Endothelial cell of umbilical vein (primary cell): ENCODE measurements around the gene THSD8. TPM values are rescaled to one million over a fixed set of nuclear protein-coding genes. Genes with fewer than 3 reads are reported as not detected.
"Not testable (repeated sequence)": the region's sequence is repeated elsewhere in the genome, so short reads cannot be mapped to it uniquely, and the experiment has no call there.

Source experiments
- BruUV-seq: library from RNA; stranded (reverse); fragments of 400-500 nt; replicated peaks from 2 replicates; lab custom pipeline; 2021; lab: Mats Ljungman, UMichigan
- CTCF ChIA-PET: fragments of 300-600, 350-600 bp; sonication (Branson Sonifier 250); formaldehyde crosslinking; loops from one replicate; lab custom pipeline; 2021; ENCODE audit warnings: antibody characterized with exemption, inconsistent platforms; lab: Charles Lee
- POLR2A ChIA-PET: fragments of 300-600, 350-600 bp; sonication (Branson Sonifier 250); formaldehyde crosslinking; loops from one replicate; lab custom pipeline; 2021; ENCODE audit warnings: antibody characterized with exemption, inconsistent platforms; lab: Charles Lee
- DNase-seq: peaks from one replicate; pipeline ENCODE4 v3.0.0-alpha.2; 2011; ENCODE audit warnings: low read depth, low spot score
- FAIRE-seq: peaks from 2 replicates; lab custom pipeline; 2011; peaks lifted over from hg19 to GRCh38; lab: Jason Lieb, UNC
- H2AFZ ChIP-seq: 2 replicates; pipeline ENCODE4 v1.6.0; 2012; ENCODE audit warnings: low read depth, low read length, control low read depth, inconsistent platforms
- H3K27ac ChIP-seq: 2 replicates; pipeline ENCODE4 v1.5.1; 2011; ENCODE audit warnings: low read depth, mild to moderate bottlenecking, control low read depth, low read length, moderate library complexity; ENCODE audit not compliant: insufficient read depth
- H3K27me3 ChIP-seq, 2 experiments: 2 replicates each; pipeline versions ENCODE4 v1.6.0 to v1.6.1; 2011; ENCODE audit warnings: low read length in 2 of 2, mixed read lengths in 1 of 2; ENCODE audit not compliant: control insufficient read depth in 2 of 2, insufficient read depth in 2 of 2
- H3K36me3 ChIP-seq, 2 experiments: 2 replicates in 1 of 2; 3 replicates in 1 of 2; pipeline ENCODE4 v1.5.1; 2011; ENCODE audit warnings: low read length in 2 of 2, mild to moderate bottlenecking in 1 of 2, moderate library complexity in 1 of 2; ENCODE audit not compliant: control insufficient read depth in 2 of 2, insufficient read depth in 2 of 2; ENCODE audit errors: extremely low read depth in 1 of 2
- H3K4me1 ChIP-seq: 3 replicates; pipeline ENCODE4 v1.5.1; 2011; ENCODE audit warnings: mild to moderate bottlenecking, low read length; ENCODE audit not compliant: control insufficient read depth, insufficient read depth; ENCODE audit errors: extremely low read depth
- H3K4me2 ChIP-seq: 2 replicates; pipeline ENCODE4 v1.6.1; 2011; ENCODE audit warnings: low read length, control low read depth, mixed read lengths; ENCODE audit not compliant: insufficient read depth
- H3K4me3 ChIP-seq, 3 experiments: fragments of 200-600 bp in 1 of 3; sonication (generic), shearing (Covaris generic) in 1 of 3; replicated peaks in 1 of 3; 2 replicates each; pipeline ENCODE4 v1.5.1; 2011 to 2016; ENCODE audit warnings: control low read depth in 3 of 3, low read length in 3 of 3, mild to moderate bottlenecking in 2 of 3, inconsistent platforms in 1 of 3, low read depth in 1 of 3, moderate library complexity in 1 of 3; ENCODE audit not compliant: insufficient read depth in 1 of 3
- H3K79me2 ChIP-seq: 2 replicates; pipeline ENCODE4 v1.6.0; 2012; ENCODE audit warnings: low read length, inconsistent platforms; ENCODE audit not compliant: control insufficient read depth, insufficient read depth
- H3K9ac ChIP-seq: replicated peaks from 2 replicates; pipeline ENCODE3; 2011; ENCODE audit warnings: low read length, control low read depth; ENCODE audit not compliant: insufficient read depth; ENCODE audit errors: extremely low read depth
- H3K9me1 ChIP-seq: replicated peaks from 3 replicates; pipeline ENCODE4 v1.6.0; 2011; ENCODE audit warnings: mild to moderate bottlenecking, low read length; ENCODE audit not compliant: control insufficient read depth, insufficient read depth; ENCODE audit errors: extremely low read depth
- H3K9me3 ChIP-seq: replicated peaks from 2 replicates; pipeline ENCODE4 v1.5.1; 2012; ENCODE audit warnings: low read length, inconsistent platforms; ENCODE audit not compliant: control insufficient read depth, insufficient read depth
- H4K20me1 ChIP-seq: replicated peaks from 2 replicates; pipeline ENCODE3; 2011; ENCODE audit warnings: mild to moderate bottlenecking, low read length; ENCODE audit not compliant: control insufficient read depth, insufficient read depth; ENCODE audit errors: extremely low read depth
- CTCF ChIP-seq, 2 donors: IDR thresholded peaks; 1 replicate in 1 of 2; 2 replicates in 1 of 2; pipeline ENCODE4 v1.5.1; 2011; ENCODE audit warnings: low read length in 2 of 2, mild to moderate bottlenecking in 2 of 2, moderate library complexity in 2 of 2, control low read depth in 1 of 2, inconsistent platforms in 1 of 2, low read depth in 1 of 2; ENCODE audit not compliant: insufficient read depth in 1 of 2; ENCODE audit errors: extremely low read depth in 1 of 2
- EZH2 ChIP-seq: IDR thresholded peaks from 2 replicates; pipeline ENCODE4 v1.6.1; 2012; ENCODE audit warnings: borderline replicate concordance, low read depth, mild to moderate bottlenecking, moderate library complexity, low read length, inconsistent platforms; ENCODE audit not compliant: severe bottlenecking
- FOS ChIP-seq: IDR thresholded peaks from 2 replicates; pipeline ENCODE4 v1.6.1; 2011; ENCODE audit warnings: mild to moderate bottlenecking, low read length, moderate library complexity, borderline replicate concordance; ENCODE audit not compliant: insufficient read depth
- GATA2 ChIP-seq: IDR thresholded peaks from 2 replicates; pipeline ENCODE4 v1.7.0; 2011; ENCODE audit warnings: low read depth, mild to moderate bottlenecking, moderate library complexity, mixed read lengths, low read length; ENCODE audit not compliant: insufficient read length, insufficient read depth
- JUN ChIP-seq: IDR thresholded peaks from 2 replicates; pipeline ENCODE4 v1.6.1; 2011; ENCODE audit warnings: borderline replicate concordance, low read depth; ENCODE audit not compliant: insufficient read length, insufficient read depth
- MYC ChIP-seq: IDR thresholded peaks from one replicate; pipeline ENCODE4 v1.6.1; 2011; ENCODE audit warnings: mild to moderate bottlenecking, low read depth, low read length
- POLR2A ChIP-seq: IDR thresholded peaks from 2 replicates; pipeline ENCODE4 v1.6.1; 2012; ENCODE audit warnings: low read depth, mild to moderate bottlenecking, control low read depth, low read length
- POLR2AphosphoS5 ChIP-seq: IDR thresholded peaks from 2 replicates; pipeline ENCODE4 v1.6.1; 2012; ENCODE audit warnings: low read depth, mild to moderate bottlenecking, control low read depth, low read length, moderate library complexity; ENCODE audit not compliant: insufficient read depth
- dilution Hi-C: fragments of 300-500 bp; cut with MboI; formaldehyde crosslinking; loops from one replicate; pipeline ENCODE4 v1.15.0; 2019; ENCODE audit warnings: low sequenced_read_pairs; ENCODE audit not compliant: extremely low pct_ligation_motif_present
- intact Hi-C: fragments of 100-400 bp; cut with micrococcal nuclease; formaldehyde crosslinking; loops from one replicate; pipeline ENCODE4 v1.10.0; 2022
- polyA plus RNA-seq, 4 experiments: library from polyadenylated mRNA; depleted of rRNA in 3 of 4; stranded (reverse) in 3 of 4; unstranded in 1 of 4; fragments of >200 nt; gene quantifications; 2 replicates each; pipeline versions ENCODE4 v1.2.1 to v1.2.3, GENCODE V29; 2011 to 2012; ENCODE audit warnings: missing spikeins in 1 of 4
- total RNA-seq: library from RNA; stranded (reverse); gene quantifications from 2 replicates; pipeline ENCODE4 v1.2.3, GENCODE V29; 2021
- TF ChIP-seq, protein P1 (sequence below): IDR thresholded peaks from 2 replicates; pipeline ENCODE4 v1.6.1; 2011; ENCODE audit not compliant: insufficient read depth, insufficient read length

The THSD8 gene
- total and polyA plus RNA-seq, 2 donors (not counting 3 experiments of a cell fraction or from before 2014, with no cell fraction given) = 15.9 TPM; not detected in 1

- peaks cover 23% of the 10 kb centered on the region for H3K79me2 ChIP-seq
- intact Hi-C loops (loop anchor here (2.0 kb wide), 2 partner anchors 80 to 116 kb away; partner anchors contain the start of gene DHPS), dilution Hi-C loops (no loop called here)
- no peak for DNase-seq
- no peak overlapping the region for H3K9ac ChIP-seq
- no peaks in the 10 kb centered on the region for H4K20me1 ChIP-seq
- POLR2A ChIA-PET = interaction anchor here (1.1 to 1.4 kb wide), 2 partner anchors 19 to 31 kb away, joined by 4 read pairs; no protein-coding TSS in a partner anchor
- H2AFZ ChIP-seq = no peak overlapping the region
- H3K4me1 ChIP-seq = peaks cover 21% of the 10 kb centered on the region
- H3K4me2 ChIP-seq = no peak overlapping the region
- TF ChIP-seq, protein P1, sequence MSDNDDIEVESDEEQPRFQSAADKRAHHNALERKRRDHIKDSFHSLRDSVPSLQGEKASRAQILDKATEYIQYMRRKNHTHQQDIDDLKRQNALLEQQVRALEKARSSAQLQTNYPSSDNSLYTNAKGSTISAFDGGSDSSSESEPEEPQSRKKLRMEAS = no peak
- no peak for TF ChIP-seq POLR2AphosphoS5
- no peak for TF ChIP-seq POLR2A
- no peak for TF ChIP-seq FOS
- TF ChIP-seq CTCF (IDR thresholded peaks at IDR 0.05; ENCODE audit: extremely low read depth in 1 of 2, insufficient read depth in 1 of 2, low read depth in 1 of 2, low read length in 2 of 2) = no peak
- no peak for TF ChIP-seq EZH2
- no peak for TF ChIP-seq GATA2
- no peak for TF ChIP-seq MYC
- TF ChIP-seq JUN = no peak
- no TSS peak for BruUV-seq
- no peak overlapping the region for H3K4me3 ChIP-seq
- H3K9me3 ChIP-seq = no peaks in the 10 kb centered on the region
- H3K36me3 ChIP-seq = peaks cover 0 to 12% of the 10 kb centered on the region in 2 experiments
- no peaks in the 10 kb centered on the region for H3K9me1 ChIP-seq
- CTCF ChIA-PET = interaction anchor here (0.6 to 13.8 kb wide), 6 partner anchors 15 to 82 kb away, joined by 3 to 524 read pairs (median 22); partner anchors contain the start of gene HOOK2
- no peak overlapping the region for H3K27ac ChIP-seq
- no peaks in the 10 kb centered on the region for H3K27me3 ChIP-seq
- FAIRE-seq = no peak
Measured at GRCh38 chr19:12797141-12797587, 4.7 kb upstream of the THSD8 start.

DNA sequence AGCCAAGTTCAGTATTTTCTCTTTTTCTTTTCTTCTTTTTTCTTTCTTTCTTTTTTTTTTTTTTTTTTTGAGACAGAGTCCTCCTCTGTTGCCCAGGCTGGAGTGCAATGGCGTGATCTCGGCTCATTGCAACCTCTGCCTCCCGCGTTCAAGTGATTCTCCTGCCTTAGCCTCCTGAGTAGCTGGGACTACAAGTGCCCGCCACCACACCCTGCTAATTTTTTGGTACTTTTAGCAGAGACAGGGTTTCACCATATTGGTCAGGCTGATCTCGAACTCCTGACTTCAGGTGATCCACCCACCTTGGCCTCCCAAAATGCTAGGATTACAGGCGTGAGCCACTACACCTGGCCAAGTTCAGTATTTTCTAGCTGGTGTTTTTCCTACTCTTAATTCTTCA lies 4.3 kb upstream of the THSD8 start:
- H3K4me3 ChIP-seq, FAIRE-seq, H3K4me2 ChIP-seq, BruUV-seq, H3K9ac ChIP-seq, H4K20me1 ChIP-seq, H3K27me3 ChIP-seq, DNase-seq, dilution Hi-C loops, H2AFZ ChIP-seq, H3K9me1 ChIP-seq, H3K27ac ChIP-seq, H3K9me3 ChIP-seq: not testable (repeated sequence)
- peaks cover 23% of the 10 kb centered on the region for H3K4me1 ChIP-seq
- H3K36me3 ChIP-seq = peaks cover 0 to 12% of the 10 kb centered on the region in 2 experiments
- H3K79me2 ChIP-seq = peaks cover 18% of the 10 kb centered on the region
- ChIA-PET POLR2A (interaction anchor here (1.1 to 1.4 kb wide), 2 partner anchors 19 to 31 kb away, joined by 4 read pairs; no protein-coding TSS in a partner anchor), CTCF (interaction anchor here (0.6 to 13.8 kb wide), 5 partner anchors 21 to 82 kb away, joined by 3 to 524 read pairs (median 30); partner anchors contain the start of gene HOOK2)
- intact Hi-C loops = loop anchor here (2.0 kb wide), 2 partner anchors 81 to 117 kb away; partner anchors contain the start of gene DHPS
